SK-N-SH treated with all-trans-retinoic acid at 6 μM for 48 hours (cell line): ENCODE results near the gene BTNL9.

Experiments used
- ATAC-seq: fragments of 200-7000 bp; cut with Tn5 transposase; 3 replicates; pipeline ENCODE4 v1.9.1; 2020; ENCODE audit warnings: mild to moderate bottlenecking, moderate library complexity
- ARNTL ChIP-seq: fragments of 450-650 bp; formaldehyde crosslinking; IDR thresholded peaks from 2 replicates; pipeline ENCODE4 v1.5.0; 2020; ENCODE audit warnings: low read depth, mild to moderate bottlenecking, moderate library complexity, borderline replicate concordance
- CSDC2 ChIP-seq: fragments of 250-450 bp; sonication (Bioruptor Pico); IDR thresholded peaks from 2 replicates; pipeline ENCODE4 v1.5.0; 2020; ENCODE audit warnings: mild to moderate bottlenecking, moderate library complexity
- CSRNP3 ChIP-seq: fragments of 250-450 bp; sonication (Bioruptor Pico); IDR thresholded peaks from 2 replicates; pipeline ENCODE4 v1.5.1; 2021; ENCODE audit warnings: mild to moderate bottlenecking, moderate library complexity
- ESRRG ChIP-seq: fragments of 250-450 bp; sonication (Bioruptor Pico); IDR thresholded peaks from 2 replicates; pipeline ENCODE4 v1.6.1; 2021; ENCODE audit warnings: mild to moderate bottlenecking
- GLIS3 ChIP-seq: fragments of 250-450 bp; sonication (Bioruptor Pico); IDR thresholded peaks from 2 replicates; pipeline ENCODE4 v1.5.0; 2020; ENCODE audit warnings: mild to moderate bottlenecking, moderate library complexity
- ISL1 ChIP-seq: fragments of 250-450 bp; sonication (Bioruptor Pico); IDR thresholded peaks from 2 replicates; pipeline ENCODE4 v2.1.2; 2022; ENCODE audit warnings: mild to moderate bottlenecking, moderate library complexity
- OSR1 ChIP-seq: fragments of 250-450 bp; sonication (Bioruptor Pico); IDR thresholded peaks from 2 replicates; pipeline ENCODE4 v1.8.0; 2022; ENCODE audit warnings: moderate library complexity, mild to moderate bottlenecking, inconsistent platforms
- PATZ1 ChIP-seq: fragments of 250-450 bp; sonication (Bioruptor Pico); IDR thresholded peaks from 2 replicates; pipeline ENCODE4 v1.8.0; 2020; ENCODE audit warnings: mild to moderate bottlenecking, moderate library complexity, borderline replicate concordance
- POU6F1 ChIP-seq: fragments of 250-450 bp; sonication (Bioruptor Pico); IDR thresholded peaks from 2 replicates; pipeline ENCODE4 v1.8.0; 2021; ENCODE audit warnings: low read depth, mild to moderate bottlenecking, moderate library complexity, borderline replicate concordance
- PPARA ChIP-seq: fragments of 250-450 bp; sonication (Bioruptor Pico); IDR thresholded peaks from 2 replicates; pipeline ENCODE4 v1.5.0; 2020; ENCODE audit warnings: mild to moderate bottlenecking, borderline replicate concordance
- RARB ChIP-seq: fragments of 250-450 bp; sonication (Bioruptor Pico); IDR thresholded peaks from 2 replicates; pipeline ENCODE4 v1.8.0; 2021; ENCODE audit warnings: mild to moderate bottlenecking, moderate library complexity
- SNAI2 ChIP-seq: fragments of 250-450 bp; sonication (Bioruptor Pico); IDR thresholded peaks from 2 replicates; pipeline ENCODE4 v1.5.0; 2020; ENCODE audit warnings: mild to moderate bottlenecking, moderate library complexity
- TCF4 ChIP-seq: fragments of 250-450 bp; sonication (Bioruptor Pico); IDR thresholded peaks from 2 replicates; pipeline ENCODE4 v1.8.0; 2021; ENCODE audit warnings: mild to moderate bottlenecking, moderate library complexity, borderline replicate concordance
- TOX ChIP-seq: fragments of 250-450 bp; sonication (Bioruptor Pico); IDR thresholded peaks from 2 replicates; pipeline ENCODE4 v1.8.0; 2021; ENCODE audit warnings: mild to moderate bottlenecking, moderate library complexity, borderline replicate concordance
- ZFP3 ChIP-seq: fragments of 250-450 bp; sonication (Bioruptor Pico); IDR thresholded peaks from 2 replicates; pipeline ENCODE4 v1.5.0; 2020; ENCODE audit warnings: mild to moderate bottlenecking, moderate library complexity
- ZFP30 ChIP-seq: fragments of 450-650 bp; formaldehyde crosslinking; IDR thresholded peaks from 2 replicates; pipeline ENCODE4 v1.5.0; 2022; ENCODE audit warnings: mild to moderate bottlenecking, moderate library complexity
- ZNF565 ChIP-seq: fragments of 450-650 bp; formaldehyde crosslinking; conservative IDR thresholded peaks from 2 replicates; pipeline ENCODE4 v1.5.0; 2020; ENCODE audit warnings: low read depth, mild to moderate bottlenecking, moderate library complexity
- ZNF70 ChIP-seq: fragments of 450-650 bp; formaldehyde crosslinking; IDR thresholded peaks from 2 replicates; pipeline ENCODE4 v1.5.0; 2020; ENCODE audit warnings: mild to moderate bottlenecking, moderate library complexity
- ZNF8 ChIP-seq: fragments of 450-650 bp; formaldehyde crosslinking; IDR thresholded peaks from 2 replicates; pipeline ENCODE4 v1.5.0; 2020; ENCODE audit warnings: mild to moderate bottlenecking, moderate library complexity
- TF ChIP-seq, protein P1 (sequence below): fragments of 250-450 bp; sonication (Bioruptor Pico); IDR thresholded peaks from 2 replicates; pipeline ENCODE4 v1.5.0; 2020; ENCODE audit warnings: mild to moderate bottlenecking, moderate library complexity
- TF ChIP-seq, protein P2 (sequence below): fragments of 250-450 bp; sonication (Bioruptor Pico); IDR thresholded peaks from 2 replicates; pipeline ENCODE4 v1.5.1; 2020; ENCODE audit warnings: low read depth, mild to moderate bottlenecking, moderate library complexity

Gene BTNL9

DNA sequence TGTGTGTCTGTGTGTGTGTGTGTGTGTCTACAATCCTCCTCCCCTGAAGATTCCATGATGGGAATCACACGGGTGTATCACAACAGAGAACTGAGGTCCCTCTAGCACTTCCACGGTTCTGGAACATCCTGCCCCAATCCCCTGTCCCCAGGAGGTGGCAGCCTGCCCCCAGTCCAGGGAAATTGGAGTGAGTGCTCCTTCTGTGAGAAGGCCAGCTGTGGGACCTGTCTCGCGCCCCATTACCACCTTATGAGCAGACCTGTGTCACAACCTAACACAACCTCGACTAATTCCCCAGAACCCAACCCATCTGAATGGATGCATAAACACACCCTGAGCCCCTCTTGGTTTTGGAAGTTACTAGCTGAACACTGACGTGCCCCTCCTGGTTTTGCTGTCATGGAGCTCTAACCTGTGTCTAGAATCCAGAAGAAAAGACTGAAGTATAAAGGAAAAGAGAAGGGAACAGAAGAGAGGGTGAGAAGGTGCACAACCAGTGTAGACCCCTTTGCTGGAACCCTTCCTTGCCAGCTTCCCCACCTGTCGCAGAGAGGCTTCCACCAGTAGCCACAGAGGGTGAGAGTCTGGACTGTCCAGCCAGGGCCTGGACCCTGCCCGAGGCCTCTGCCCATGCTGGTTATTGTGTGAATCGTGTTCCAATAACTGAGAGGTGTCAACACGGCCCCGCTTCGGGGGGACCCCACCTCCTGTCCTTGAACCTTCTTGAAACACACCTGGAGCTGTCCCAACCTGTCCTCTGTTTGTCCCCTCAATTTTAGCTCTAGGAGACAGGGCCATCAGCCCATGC, 3.4 kb downstream of the BTNL9 start:
- no peak for ATAC-seq
- TF ChIP-seq OSR1 (CRISPR knock-in tag) (no peak), GLIS3 (no peak), ZNF565 (CRISPR knock-in tag) (no peak), POU6F1 (CRISPR knock-in tag) (no peak), ZNF8 (no peak), ESRRG (CRISPR knock-in tag) (no peak), ISL1 (CRISPR knock-in tag) (no peak), SNAI2 (CRISPR knock-in tag) (no peak), RARB (CRISPR knock-in tag) (no peak), CSDC2 (no peak), ZNF70 (CRISPR knock-in tag) (no peak), CSRNP3 (CRISPR knock-in tag) (no peak), PATZ1 (CRISPR knock-in tag) (no peak), TOX (no peak)
- TF ChIP-seq, protein P1, sequence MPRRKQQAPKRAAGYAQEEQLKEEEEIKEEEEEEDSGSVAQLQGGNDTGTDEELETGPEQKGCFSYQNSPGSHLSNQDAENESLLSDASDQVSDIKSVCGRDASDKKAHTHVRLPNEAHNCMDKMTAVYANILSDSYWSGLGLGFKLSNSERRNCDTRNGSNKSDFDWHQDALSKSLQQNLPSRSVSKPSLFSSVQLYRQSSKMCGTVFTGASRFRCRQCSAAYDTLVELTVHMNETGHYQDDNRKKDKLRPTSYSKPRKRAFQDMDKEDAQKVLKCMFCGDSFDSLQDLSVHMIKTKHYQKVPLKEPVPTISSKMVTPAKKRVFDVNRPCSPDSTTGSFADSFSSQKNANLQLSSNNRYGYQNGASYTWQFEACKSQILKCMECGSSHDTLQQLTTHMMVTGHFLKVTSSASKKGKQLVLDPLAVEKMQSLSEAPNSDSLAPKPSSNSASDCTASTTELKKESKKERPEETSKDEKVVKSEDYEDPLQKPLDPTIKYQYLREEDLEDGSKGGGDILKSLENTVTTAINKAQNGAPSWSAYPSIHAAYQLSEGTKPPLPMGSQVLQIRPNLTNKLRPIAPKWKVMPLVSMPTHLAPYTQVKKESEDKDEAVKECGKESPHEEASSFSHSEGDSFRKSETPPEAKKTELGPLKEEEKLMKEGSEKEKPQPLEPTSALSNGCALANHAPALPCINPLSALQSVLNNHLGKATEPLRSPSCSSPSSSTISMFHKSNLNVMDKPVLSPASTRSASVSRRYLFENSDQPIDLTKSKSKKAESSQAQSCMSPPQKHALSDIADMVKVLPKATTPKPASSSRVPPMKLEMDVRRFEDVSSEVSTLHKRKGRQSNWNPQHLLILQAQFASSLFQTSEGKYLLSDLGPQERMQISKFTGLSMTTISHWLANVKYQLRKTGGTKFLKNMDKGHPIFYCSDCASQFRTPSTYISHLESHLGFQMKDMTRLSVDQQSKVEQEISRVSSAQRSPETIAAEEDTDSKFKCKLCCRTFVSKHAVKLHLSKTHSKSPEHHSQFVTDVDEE: no peak
- TF ChIP-seq, protein P2, sequence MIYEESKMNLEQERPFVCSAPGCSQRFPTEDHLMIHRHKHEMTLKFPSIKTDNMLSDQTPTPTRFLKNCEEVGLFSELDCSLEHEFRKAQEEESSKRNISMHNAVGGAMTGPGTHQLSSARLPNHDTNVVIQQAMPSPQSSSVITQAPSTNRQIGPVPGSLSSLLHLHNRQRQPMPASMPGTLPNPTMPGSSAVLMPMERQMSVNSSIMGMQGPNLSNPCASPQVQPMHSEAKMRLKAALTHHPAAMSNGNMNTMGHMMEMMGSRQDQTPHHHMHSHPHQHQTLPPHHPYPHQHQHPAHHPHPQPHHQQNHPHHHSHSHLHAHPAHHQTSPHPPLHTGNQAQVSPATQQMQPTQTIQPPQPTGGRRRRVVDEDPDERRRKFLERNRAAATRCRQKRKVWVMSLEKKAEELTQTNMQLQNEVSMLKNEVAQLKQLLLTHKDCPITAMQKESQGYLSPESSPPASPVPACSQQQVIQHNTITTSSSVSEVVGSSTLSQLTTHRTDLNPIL (CRISPR knock-in tag): no peak

- ATAC-seq: no peak
- no peak for TF ChIP-seq ARNTL (CRISPR knock-in tag)
- no peak for TF ChIP-seq ZNF565 (CRISPR knock-in tag)
- no peak for TF ChIP-seq ZFP3 (CRISPR knock-in tag)
- TF ChIP-seq ZNF70 (CRISPR knock-in tag): no peak
- no peak for TF ChIP-seq ESRRG (CRISPR knock-in tag)
- TF ChIP-seq, all 23 proteins: peak for 0
Measured at GRCh38 chr5:181044093-181044599, 4.1 kb downstream of the BTNL9 start.

- no peak for ATAC-seq
- no peak for TF ChIP-seq ZNF70 (CRISPR knock-in tag)
- no peak for TF ChIP-seq GLIS3
- no peak for TF ChIP-seq POU6F1 (CRISPR knock-in tag)
- no peak for TF ChIP-seq CSDC2
- no peak for TF ChIP-seq TCF4 (CRISPR knock-in tag)
- no peak for TF ChIP-seq SNAI2 (CRISPR knock-in tag)
- TF ChIP-seq PATZ1 (CRISPR knock-in tag): no peak
- TF ChIP-seq ZFP30 (CRISPR knock-in tag): no peak
- no peak for TF ChIP-seq ZNF8
- no peak for TF ChIP-seq TOX
- no peak for TF ChIP-seq PPARA (CRISPR knock-in tag)
- TF ChIP-seq, all 23 proteins: peak for 0
Measured at GRCh38 chr5:181044662-181045305, 4.7 kb downstream of the BTNL9 start.
